HFF-Myc (cell line): ENCODE measurements around the gene CRMP1.

Source experiments
- DNase-seq: peaks from one replicate; pipeline ENCODE4 v3.0.0-alpha.2; 2011; ENCODE audit warnings: low read depth; ENCODE audit errors: extremely low read depth
- H3K4me3 ChIP-seq: replicated peaks from 2 replicates; pipeline ENCODE4 v1.5.1; 2011; ENCODE audit warnings: low read depth, mild to moderate bottlenecking, control low read depth, low read length
- TF ChIP-seq, protein P1 (sequence below): IDR thresholded peaks from 2 replicates; pipeline ENCODE4 v1.5.1; 2012; ENCODE audit warnings: mild to moderate bottlenecking, low read depth, low read length, control low read depth; ENCODE audit errors: missing control alignments

The CRMP1 gene

GRCh38 chr4:5926598-5926997 lies 33.7 kb upstream of the CRMP1 start:
- TF ChIP-seq, protein P1, sequence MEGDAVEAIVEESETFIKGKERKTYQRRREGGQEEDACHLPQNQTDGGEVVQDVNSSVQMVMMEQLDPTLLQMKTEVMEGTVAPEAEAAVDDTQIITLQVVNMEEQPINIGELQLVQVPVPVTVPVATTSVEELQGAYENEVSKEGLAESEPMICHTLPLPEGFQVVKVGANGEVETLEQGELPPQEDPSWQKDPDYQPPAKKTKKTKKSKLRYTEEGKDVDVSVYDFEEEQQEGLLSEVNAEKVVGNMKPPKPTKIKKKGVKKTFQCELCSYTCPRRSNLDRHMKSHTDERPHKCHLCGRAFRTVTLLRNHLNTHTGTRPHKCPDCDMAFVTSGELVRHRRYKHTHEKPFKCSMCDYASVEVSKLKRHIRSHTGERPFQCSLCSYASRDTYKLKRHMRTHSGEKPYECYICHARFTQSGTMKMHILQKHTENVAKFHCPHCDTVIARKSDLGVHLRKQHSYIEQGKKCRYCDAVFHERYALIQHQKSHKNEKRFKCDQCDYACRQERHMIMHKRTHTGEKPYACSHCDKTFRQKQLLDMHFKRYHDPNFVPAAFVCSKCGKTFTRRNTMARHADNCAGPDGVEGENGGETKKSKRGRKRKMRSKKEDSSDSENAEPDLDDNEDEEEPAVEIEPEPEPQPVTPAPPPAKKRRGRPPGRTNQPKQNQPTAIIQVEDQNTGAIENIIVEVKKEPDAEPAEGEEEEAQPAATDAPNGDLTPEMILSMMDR, result no peak
- no peak overlapping the region for H3K4me3 ChIP-seq
- no peak for DNase-seq

GRCh38 chr4:5925419-5926200 lies 32.7 kb upstream of the CRMP1 start:
- TF ChIP-seq, protein P1, result no peak
- DNase-seq, result no peak
- no peak overlapping the region for H3K4me3 ChIP-seq

DNA sequence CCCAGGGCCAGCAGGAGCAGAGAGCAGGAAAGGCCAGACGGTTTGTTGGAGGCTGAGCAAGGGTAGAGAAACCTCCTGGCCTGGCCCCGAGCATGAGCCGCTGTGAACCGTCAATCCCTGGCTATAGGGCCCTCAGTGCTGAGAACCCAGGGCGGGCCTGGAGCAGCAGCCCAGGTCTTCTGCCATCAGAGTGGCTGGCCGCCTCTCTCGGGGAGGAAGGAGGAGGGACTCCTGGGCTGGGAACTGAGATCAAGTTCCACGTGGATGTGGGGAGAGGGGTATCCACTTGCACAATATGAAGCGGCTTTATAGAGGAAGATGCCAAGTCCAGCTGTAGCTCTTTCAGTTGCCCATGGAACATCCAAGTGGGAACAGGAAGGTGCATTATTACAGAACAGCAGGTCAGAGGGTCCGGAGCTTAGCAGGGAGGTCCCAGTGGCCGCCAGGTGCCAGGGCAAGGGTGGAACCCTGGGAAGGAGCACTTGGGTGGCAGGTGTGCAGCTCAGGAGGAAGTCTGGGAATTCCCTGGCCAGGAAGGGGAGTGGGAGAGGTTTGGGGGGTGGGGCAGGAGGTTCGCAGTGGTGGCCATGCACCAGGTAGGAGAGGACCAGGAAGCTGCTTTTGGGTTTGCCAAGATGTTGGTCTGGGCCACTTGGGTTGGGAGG lies 31.7 kb upstream of the CRMP1 start:
- no peak overlapping the region for H3K4me3 ChIP-seq
- DNase-seq, result no peak
- TF ChIP-seq, protein P1, result no peak

GRCh38 chr4:5923376-5923775 lies 30.5 kb upstream of the CRMP1 start:
- DNase-seq, result no peak
- no peak overlapping the region for H3K4me3 ChIP-seq
- TF ChIP-seq, protein P1, result no peak

GRCh38 chr4:5922556-5922955 lies 29.7 kb upstream of the CRMP1 start:
- TF ChIP-seq, protein P1, result no peak

GRCh38 chr4:5921981-5922380 lies 29.1 kb upstream of the CRMP1 start:
- DNase-seq, result no peak
- H3K4me3 ChIP-seq, result no peak overlapping the region
- TF ChIP-seq, protein P1, result no peak

More at GRCh38 chr4:5922556-5922955, 29.7 kb upstream of the CRMP1 start:
- DNase-seq, result no peak
- H3K4me3 ChIP-seq, result no peak overlapping the region
